ENCODE results near the gene PRKAG2.
A peak's percentile ranks its signal among the peaks of the same experiment; 100 is the strongest.

Gene PRKAG2

DNA sequence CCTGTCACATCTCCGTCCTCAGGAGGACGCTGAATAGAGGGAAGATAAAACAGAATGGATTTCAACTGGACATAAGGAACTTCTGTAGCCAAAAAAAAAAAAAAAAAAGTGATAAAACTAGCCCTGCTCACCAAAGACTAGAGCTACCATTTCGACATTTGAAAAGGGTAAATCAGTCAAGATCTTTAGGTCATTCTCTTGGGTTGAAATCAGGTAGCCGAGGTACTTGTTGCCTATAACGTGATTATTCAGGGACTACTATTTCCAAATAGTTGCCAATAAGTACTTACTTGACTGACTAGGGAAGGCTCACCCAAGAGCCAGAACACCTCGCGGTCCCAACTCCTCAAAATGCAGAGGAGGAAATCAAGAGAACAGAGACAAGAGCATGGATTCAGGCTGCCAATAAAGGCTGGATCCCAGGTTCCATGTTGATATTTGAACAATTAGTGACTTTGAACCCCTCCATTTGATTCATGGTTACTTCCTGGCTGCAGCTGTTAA, 359.3 kb downstream of the PRKAG2 start:
- H4K20me1 ChIP-seq (ENCODE audit: low read depth, low read length): peaks cover 41% of the 10 kb centered on the region
- no peaks in the 10 kb centered on the region for H3K9me2 ChIP-seq (replicated peaks; ENCODE audit: insufficient read depth, low read length)
- peaks cover 3% of the 10 kb centered on the region; the same call in 1 of the 2 replicates for H3F3A ChIP-seq (ENCODE audit: insufficient read depth)
- peak overlapping the region; percentile 87 for H3K9ac ChIP-seq (ENCODE audit: low read length)
- peak overlapping the region; percentile 82 for H3K4me3 ChIP-seq (ENCODE audit: insufficient read depth, low read length, poor library complexity, severe bottlenecking)
- no peak for TF ChIP-seq EZH2phosphoT487 (conservative IDR thresholded peaks at IDR 0.05; ENCODE audit: low read length)
- TF ChIP-seq, protein P1, sequence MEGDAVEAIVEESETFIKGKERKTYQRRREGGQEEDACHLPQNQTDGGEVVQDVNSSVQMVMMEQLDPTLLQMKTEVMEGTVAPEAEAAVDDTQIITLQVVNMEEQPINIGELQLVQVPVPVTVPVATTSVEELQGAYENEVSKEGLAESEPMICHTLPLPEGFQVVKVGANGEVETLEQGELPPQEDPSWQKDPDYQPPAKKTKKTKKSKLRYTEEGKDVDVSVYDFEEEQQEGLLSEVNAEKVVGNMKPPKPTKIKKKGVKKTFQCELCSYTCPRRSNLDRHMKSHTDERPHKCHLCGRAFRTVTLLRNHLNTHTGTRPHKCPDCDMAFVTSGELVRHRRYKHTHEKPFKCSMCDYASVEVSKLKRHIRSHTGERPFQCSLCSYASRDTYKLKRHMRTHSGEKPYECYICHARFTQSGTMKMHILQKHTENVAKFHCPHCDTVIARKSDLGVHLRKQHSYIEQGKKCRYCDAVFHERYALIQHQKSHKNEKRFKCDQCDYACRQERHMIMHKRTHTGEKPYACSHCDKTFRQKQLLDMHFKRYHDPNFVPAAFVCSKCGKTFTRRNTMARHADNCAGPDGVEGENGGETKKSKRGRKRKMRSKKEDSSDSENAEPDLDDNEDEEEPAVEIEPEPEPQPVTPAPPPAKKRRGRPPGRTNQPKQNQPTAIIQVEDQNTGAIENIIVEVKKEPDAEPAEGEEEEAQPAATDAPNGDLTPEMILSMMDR (IDR thresholded peaks at IDR 0.05; ENCODE audit: insufficient read depth, low read length, poor library complexity, severe bottlenecking): no peak
- H3K36me3 ChIP-seq (ENCODE audit: low read length): no peaks in the 10 kb centered on the region
- peak overlapping the region; percentile 58 for H3K4me2 ChIP-seq (ENCODE audit: low read depth, low read length, poor library complexity, severe bottlenecking)
- H2AFZ ChIP-seq (ENCODE audit: low read depth, low read length, severe bottlenecking): no peak overlapping the region
- H3K79me2 ChIP-seq (ENCODE audit: insufficient read depth, low read length): peaks cover 63% of the 10 kb centered on the region
- H3K27me3 ChIP-seq (ENCODE audit: low read length): no peaks in the 10 kb centered on the region
- H3K9me3 ChIP-seq (ENCODE audit: insufficient read depth, low read length): no peaks in the 10 kb centered on the region
- no peak overlapping the region for H3K27ac ChIP-seq (ENCODE audit: low read depth, low read length)

DNA sequence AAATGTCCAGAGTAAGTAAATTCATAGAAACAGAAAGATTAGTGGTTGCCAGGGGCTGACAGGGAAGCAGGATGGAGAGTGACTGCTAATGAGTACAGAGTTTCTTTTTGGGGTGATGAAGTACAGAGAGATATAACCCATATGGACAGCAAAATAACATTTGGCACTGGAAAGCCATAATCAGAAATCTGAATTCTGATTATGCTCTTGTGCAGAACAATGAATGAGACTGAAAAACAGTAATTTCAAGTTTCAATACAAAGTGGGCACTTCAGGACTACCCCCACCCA, 361.7 kb downstream of the PRKAG2 start:
- H3K9ac ChIP-seq (ENCODE audit: low read length): no peak overlapping the region
- H3K4me2 ChIP-seq (ENCODE audit: low read depth, low read length, poor library complexity, severe bottlenecking): no peak overlapping the region
- H3K4me3 ChIP-seq (ENCODE audit: insufficient read depth, low read length, poor library complexity, severe bottlenecking): no peak overlapping the region
- H3K79me2 ChIP-seq (ENCODE audit: insufficient read depth, low read length): peaks cover 87% of the 10 kb centered on the region
- no peaks in the 10 kb centered on the region for H3K9me3 ChIP-seq (ENCODE audit: insufficient read depth, low read length)
- no peaks in the 10 kb centered on the region for H3K9me2 ChIP-seq (replicated peaks; ENCODE audit: insufficient read depth, low read length)
- peaks cover 53% of the 10 kb centered on the region for H4K20me1 ChIP-seq (ENCODE audit: low read depth, low read length)
- no peak overlapping the region for H2AFZ ChIP-seq (ENCODE audit: low read depth, low read length, severe bottlenecking)
- TF ChIP-seq EZH2phosphoT487 (conservative IDR thresholded peaks at IDR 0.05; ENCODE audit: low read length): no peak
- TF ChIP-seq, protein P1 (IDR thresholded peaks at IDR 0.05; ENCODE audit: insufficient read depth, low read length, poor library complexity, severe bottlenecking): no peak
- no peaks in the 10 kb centered on the region for H3K36me3 ChIP-seq (ENCODE audit: low read length)
- H3K27ac ChIP-seq (ENCODE audit: low read depth, low read length): no peak overlapping the region
- H3F3A ChIP-seq (ENCODE audit: insufficient read depth): no peaks in the 10 kb centered on the region
- no peaks in the 10 kb centered on the region for H3K27me3 ChIP-seq (ENCODE audit: low read length)

DNA sequence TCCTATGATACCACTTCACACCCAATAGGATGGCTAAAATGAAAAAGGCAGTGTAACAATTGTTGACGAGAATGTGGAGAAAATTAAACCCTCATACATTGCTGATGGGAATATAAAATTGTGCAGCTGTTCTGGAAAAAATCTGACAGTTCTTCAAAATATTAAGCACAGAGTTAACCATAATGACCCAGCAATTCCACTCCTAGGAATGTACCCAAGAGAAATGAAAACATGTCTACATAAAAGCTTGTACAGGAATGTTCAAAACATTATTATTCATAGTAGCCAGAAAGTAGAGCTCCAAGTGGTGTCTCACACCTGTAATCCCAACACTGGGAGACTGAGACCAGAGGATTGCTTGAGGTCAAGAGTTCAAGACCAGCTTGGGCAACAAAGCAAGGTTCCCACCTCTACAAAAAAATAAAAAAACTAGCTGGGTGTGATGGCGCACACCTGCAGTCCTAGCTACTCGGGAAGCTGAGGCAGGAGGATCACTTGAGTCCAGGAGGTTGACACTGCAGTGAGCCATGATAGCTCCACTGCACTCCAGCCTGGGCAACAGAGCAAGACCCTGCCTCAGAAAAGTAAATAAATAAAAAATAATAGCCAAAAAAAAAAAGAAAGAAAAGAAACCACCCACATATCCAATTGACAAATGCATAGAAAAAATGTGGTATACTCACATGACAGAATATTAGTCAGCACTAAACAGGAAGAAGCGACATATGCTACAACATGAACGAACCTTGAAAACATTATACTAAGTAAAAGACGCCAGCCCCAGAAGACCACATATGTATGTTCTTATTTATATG, 362.2 kb downstream of the PRKAG2 start:
- H3K9ac ChIP-seq (ENCODE audit: low read length): no peak overlapping the region
- no peak overlapping the region for H3K4me3 ChIP-seq (ENCODE audit: insufficient read depth, low read length, poor library complexity, severe bottlenecking)
- H3K4me2 ChIP-seq (ENCODE audit: low read depth, low read length, poor library complexity, severe bottlenecking): no peak overlapping the region
- no peak for TF ChIP-seq EZH2phosphoT487 (conservative IDR thresholded peaks at IDR 0.05; ENCODE audit: low read length)
- TF ChIP-seq, protein P1 (IDR thresholded peaks at IDR 0.05; ENCODE audit: insufficient read depth, low read length, poor library complexity, severe bottlenecking): no peak
- H3K9me3 ChIP-seq (ENCODE audit: insufficient read depth, low read length): no peaks in the 10 kb centered on the region
- no peaks in the 10 kb centered on the region for H3F3A ChIP-seq (ENCODE audit: insufficient read depth)
- no peaks in the 10 kb centered on the region for H3K9me2 ChIP-seq (replicated peaks; ENCODE audit: insufficient read depth, low read length)
- no peak overlapping the region for H2AFZ ChIP-seq (ENCODE audit: low read depth, low read length, severe bottlenecking)
- H3K27ac ChIP-seq (ENCODE audit: low read depth, low read length): no peak overlapping the region
- no peaks in the 10 kb centered on the region for H3K27me3 ChIP-seq (ENCODE audit: low read length)
- H3K79me2 ChIP-seq (ENCODE audit: insufficient read depth, low read length): peaks cover 93% of the 10 kb centered on the region
- H3K36me3 ChIP-seq (ENCODE audit: low read length): no peaks in the 10 kb centered on the region
- H4K20me1 ChIP-seq (ENCODE audit: low read depth, low read length): peaks cover 58% of the 10 kb centered on the region
